Sciatic nerve (tissue), 2 donors: Measurements from ENCODE around the gene KL. TPM values are rescaled to one million over a fixed set of nuclear protein-coding genes. Genes with fewer than 3 reads are reported as not detected.

Source experiments
- ATAC-seq: fragments of 200-7000 bp; cut with Tn5 transposase; one replicate; pipeline ENCODE4 v1.9.1; 2020; ENCODE audit warnings: mild to moderate bottlenecking, moderate library complexity
- DNase-seq: peaks from one replicate; pipeline ENCODE4 v3.0.0-alpha.2; 2020; ENCODE audit warnings: low spot score
- intact Hi-C: fragments of 100-400 bp; cut with DNase I; formaldehyde crosslinking; loops from one replicate; pipeline ENCODE4 v1.14.2; 2022
- total RNA-seq: library from RNA; stranded (reverse); fragmentation: NEBNext Ultra II Directional; extraction: Animal tissue kit (Norgen Biotek cat#: 25700); gene quantifications from one replicate; pipeline ENCODE4 v1.2.1, GENCODE V29; 2021
- donor health status: DM: no; HTN: no; CAD: no.
- donor health status: DM: no; HTN: no; CAD: no.

Gene KL
- total RNA-seq, 1 donor from 2014 or later: 7.4 TPM

- ATAC-seq (peak; percentile 91), DNase-seq (peak; percentile 68)
- intact Hi-C loops: no loop called here
Observed at GRCh38 chr13:33032037-33032625, 15.9 kb downstream of the KL start.

- ATAC-seq: peak; percentile 16
- no peak for DNase-seq
- intact Hi-C loops: no loop called here
Observed at GRCh38 chr13:33033051-33033812, 17.0 kb downstream of the KL start.

DNA sequence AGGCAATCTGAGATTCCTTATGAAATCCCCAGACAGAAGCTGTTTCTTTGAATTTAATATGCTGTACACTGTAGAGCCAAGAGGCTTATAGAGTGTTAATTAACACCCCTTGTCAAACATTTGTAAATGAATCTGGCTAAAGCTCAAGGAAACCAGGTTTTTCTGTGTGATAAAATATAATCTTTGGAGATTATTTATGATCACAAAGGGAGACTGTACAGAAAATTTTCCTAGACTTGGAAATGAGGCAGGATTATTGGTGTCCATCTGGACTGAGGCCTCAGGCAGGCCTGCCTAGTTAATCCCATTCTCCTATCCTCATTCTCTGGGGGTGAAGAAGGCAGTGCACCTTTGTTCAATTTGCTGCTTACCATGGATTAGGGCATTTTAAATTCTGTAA is 17.8 kb downstream of the KL start:
- DNase-seq (no peak), ATAC-seq (no peak)
- intact Hi-C loops: no loop called here

DNA sequence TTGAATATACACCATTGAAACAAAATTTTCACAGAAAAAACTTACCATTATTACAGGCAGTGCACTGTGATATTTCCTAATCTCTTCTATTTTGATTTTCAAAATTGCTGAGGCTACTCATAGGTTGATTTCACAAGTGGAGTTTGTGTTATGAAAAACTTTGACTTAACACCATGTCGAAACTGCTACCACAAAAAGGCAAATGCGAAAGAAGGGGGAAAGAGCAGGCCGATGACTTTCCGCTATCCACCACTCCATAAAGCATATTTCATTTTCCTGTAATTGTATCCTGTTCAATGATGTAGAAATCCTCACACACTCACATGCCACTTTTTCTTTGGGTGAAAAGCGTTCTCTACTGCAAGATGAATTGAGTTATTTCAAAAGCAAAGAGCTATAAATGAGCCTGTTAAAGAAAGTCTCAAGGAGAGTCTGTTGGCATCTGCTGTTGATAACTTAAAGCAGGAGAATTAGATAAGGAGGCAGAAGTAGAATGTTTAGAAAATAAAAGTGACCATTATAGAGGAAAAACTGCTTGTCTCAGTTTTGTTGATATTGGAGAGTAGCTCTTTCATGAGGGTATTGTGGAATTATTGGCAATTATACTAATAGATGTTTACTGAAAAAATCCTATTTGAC is 18.8 kb downstream of the KL start:
- DNase-seq (no peak), ATAC-seq (no peak)
- intact Hi-C loops: no loop called here

DNA sequence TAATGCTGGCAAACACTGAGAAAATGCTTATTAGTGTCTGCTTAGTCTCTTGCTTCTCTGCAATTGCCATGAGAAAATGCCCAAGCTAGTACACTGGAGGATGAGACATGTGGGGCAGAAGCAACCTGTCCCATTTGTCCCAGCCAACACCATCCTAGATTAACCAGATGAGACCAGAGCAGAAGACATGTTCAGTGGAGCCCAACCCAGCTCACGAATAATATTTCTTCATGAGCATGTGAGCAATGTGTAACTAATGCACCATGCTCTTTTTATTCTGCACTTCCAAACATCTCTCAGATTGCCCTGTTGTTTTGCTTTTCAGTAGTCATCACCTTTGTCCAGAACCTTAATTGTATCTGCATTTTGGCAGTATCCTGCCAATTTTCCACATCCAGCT is 21.4 kb downstream of the KL start:
- DNase-seq: no peak
- ATAC-seq: no peak
- intact Hi-C loops: no loop called here

DNA sequence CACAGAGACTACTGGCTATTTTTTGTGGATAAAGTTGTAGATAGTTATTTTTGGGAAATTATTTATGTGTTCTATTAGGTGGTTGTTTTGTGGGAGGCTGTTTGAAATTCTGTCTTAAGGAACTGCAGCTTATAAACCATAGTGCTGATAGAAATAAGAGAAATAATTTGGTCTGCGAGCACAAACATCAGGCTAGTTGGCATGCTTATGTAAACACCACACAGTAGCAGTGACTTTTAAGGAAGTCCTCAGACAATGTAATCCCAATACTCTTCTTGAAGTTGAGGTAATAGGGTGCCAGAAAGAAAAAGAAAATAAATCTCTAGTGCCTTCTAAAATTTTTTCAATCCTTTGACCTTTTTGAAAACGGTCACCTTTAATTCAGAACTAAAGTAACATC is 23.9 kb downstream of the KL start:
- intact Hi-C loops: no loop called here
- DNase-seq (no peak), ATAC-seq (no peak)

- intact Hi-C loops: no loop called here
Observed at GRCh38 chr13:33045851-33046592, 29.8 kb downstream of the KL start.

DNA sequence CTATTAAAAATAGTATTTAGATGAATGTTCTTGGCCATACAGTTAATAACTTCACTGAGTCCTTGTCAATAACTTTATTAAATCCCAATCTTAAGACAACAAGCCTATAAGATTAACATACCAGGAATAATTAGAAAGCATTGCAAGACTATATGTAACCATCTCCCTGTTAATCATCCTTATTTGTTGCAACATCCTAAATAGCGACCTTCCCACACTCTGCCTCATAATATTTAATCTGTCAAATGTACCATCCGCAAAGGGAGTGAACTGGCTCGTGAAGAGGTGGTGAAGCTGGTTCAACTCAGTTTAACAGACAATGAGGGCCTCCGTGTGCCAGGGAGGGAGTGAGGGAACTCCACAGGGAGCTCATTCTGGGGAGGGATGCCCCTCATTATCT is 33.9 kb downstream of the KL start:
- intact Hi-C loops: no loop called here
- DNase-seq: no peak
- no peak for ATAC-seq

More at GRCh38 chr13:33045851-33046592, 29.8 kb downstream of the KL start:
- DNase-seq (no peak), ATAC-seq (no peak)

DNA sequence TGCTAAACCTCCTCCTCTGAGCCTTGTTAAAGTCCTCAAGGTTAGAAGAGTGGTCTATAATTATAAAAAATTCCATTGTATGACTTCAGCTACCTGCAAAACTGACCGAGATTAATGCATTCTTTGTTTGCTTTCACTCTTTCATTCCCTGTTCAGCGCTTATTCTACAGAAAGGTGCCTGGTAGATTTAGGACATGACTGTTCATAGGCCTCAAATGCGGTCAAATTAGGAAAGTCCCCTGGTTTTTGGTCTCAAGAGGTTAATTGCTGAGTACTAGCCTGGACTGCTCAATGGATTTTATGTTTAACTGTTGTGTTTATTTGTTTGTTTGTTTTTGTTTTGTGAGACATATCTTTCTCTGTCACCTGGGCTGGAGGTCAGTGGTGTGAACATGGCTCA is 35.4 kb downstream of the KL start:
- no peak for ATAC-seq
- no peak for DNase-seq
- intact Hi-C loops: no loop called here

DNA sequence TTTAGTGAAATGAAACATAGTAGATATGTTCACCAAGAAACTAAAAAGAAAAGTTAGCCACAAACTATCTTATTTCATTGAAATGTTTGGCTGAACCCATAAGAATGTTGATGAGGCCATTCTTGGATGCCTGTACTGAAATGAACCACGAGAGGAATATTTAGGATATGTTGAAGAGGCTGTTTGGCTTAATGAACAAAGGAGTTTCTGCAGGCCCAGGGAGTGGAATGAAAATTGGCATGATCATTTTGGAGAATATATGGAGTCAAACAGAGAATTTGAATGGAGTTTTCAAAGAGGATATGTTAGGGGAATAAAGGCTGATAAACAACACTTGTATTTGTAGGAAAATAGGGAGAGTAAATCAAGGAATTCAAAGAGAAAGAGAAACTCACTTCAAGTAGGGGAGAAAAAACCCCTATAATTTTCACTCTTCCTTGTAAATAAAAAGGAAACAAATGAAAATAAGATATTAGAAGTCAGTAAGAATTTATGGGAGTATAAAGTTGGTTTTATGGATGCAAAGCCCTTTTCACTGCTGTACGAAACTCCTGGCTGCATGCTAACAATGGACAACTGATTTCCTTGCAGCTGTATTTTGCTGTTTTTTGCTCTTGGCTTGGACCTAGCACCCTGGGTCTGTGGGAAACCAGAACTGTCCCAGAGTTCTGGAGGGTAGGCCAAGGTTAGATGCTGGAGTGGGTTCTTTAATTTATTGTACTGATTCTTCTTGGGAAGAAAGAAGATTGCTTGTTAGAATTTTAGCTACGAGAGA is 36.5 kb downstream of the KL start:
- intact Hi-C loops: no loop called here
- DNase-seq (no peak), ATAC-seq (no peak)

DNA sequence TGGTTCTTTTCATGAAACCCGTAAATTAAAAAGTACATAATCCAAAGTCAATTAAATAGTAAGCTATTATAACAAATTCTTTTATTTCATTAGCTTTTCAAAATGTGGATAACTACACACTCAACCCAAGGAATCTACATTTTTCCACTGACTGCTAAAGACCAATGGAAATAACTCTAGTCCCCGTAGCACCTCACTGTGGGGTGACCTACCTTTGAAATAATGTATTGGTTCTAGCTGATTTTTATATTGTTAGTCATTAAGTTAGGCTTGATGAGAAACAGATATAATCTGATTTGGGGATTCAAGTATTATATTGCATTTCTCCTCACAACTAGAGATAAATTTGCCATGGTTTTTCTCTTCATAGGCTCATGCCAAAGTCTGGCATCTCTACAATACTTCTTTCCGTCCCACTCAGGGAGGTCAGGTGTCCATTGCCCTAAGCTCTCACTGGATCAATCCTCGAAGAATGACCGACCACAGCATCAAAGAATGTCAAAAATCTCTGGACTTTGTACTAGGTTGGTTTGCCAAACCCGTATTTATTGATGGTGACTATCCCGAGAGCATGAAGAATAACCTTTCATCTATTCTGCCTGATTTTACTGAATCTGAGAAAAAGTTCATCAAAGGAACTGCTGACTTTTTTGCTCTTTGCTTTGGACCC is 37.3 kb downstream of the KL start:
- ATAC-seq (no peak), DNase-seq (no peak)
- intact Hi-C loops: no loop called here

DNA sequence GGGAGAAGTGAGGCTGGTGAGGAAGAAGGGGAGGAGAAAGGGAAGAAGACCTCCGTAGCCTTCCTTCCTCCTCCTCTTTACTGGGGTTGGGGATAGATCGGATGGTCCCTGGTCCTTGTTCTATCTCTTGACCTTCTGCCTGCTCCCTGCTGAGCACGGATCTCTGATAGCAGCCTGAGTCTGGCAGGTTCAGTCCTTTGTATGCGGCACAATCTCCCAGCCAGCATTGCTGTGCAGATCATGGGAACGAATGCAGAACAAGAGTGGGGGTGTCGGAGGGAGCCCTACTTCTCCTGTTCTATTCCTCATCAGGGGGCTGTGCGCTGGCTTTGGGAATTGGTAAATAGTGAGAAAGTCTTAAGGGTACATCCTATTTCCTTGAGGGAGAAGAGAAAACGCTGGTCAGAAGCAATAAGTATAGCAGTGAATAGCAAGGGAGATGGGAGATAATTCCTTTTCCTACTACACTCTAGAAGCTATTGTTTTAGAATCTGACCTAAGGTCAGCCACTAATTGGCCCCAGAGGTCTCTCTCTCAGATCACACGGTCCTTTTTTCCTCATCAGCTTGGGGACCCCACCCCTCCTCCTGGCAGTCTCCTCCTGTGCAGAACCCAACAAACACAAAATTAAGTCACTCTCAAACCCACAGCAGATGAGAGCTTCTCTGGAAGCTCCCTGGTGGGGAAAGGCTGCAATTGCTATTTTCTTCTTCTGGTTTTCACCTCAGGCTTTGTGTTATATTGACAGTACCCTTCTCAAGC is 41.0 kb downstream of the KL start:
- intact Hi-C loops: no loop called here
- DNase-seq (peak; percentile 68), ATAC-seq (peak; percentile 94)

- intact Hi-C loops: no loop called here
- DNase-seq: no peak
- no peak for ATAC-seq
Observed at GRCh38 chr13:33058776-33059327, 42.6 kb downstream of the KL start.

- intact Hi-C loops: no loop called here
- no peak for DNase-seq
Observed at GRCh38 chr13:33060815-33061214, 44.6 kb downstream of the KL start.

GRCh38 chr13:33066329-33066728 is 50.1 kb downstream of the KL start:
- ATAC-seq (no peak), DNase-seq (no peak)
- intact Hi-C loops: no loop called here

More at GRCh38 chr13:33060815-33061214, 44.6 kb downstream of the KL start:
- no peak for ATAC-seq

DNA sequence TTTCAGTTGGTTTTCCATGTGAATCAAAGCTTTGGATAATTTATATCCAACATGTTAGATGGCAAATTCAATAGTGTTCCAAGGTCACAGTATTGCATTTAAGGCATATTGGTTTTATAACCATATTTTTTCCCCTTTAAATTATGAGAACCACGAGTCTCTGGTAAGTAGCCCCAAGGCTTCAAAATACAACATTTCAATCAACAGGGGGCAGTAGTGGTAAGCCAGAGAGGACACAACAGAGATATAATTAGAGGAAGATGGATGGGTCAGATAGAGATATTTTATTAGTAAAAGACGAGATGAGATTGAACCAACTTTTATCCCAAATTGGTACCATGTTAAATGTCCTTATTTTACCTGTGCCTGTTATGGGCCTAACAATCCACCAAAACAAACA is 53.1 kb downstream of the KL start:
- DNase-seq (no peak), ATAC-seq (no peak)
- intact Hi-C loops: no loop called here

GRCh38 chr13:33070713-33071112 is 54.5 kb downstream of the KL start:
- intact Hi-C loops: no loop called here
- no peak for DNase-seq
- no peak for ATAC-seq

DNA sequence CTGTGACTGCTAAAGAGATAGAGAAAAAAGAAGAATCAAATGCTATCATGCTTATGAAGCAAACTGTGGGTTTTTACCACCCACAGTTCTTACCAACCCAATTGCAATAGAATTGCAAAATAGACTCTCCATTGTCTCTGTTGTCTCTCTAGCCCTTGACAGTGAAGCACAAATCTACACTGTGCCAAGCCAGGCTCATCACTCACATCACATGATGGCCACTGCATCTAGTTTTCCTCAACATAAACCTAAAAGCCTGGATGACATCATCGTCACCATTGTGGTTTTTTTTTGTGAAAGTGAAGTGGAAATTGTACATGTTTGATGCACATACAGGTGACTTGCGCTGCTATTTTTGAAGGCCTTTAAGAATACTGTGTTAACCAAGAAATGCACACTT is 56.1 kb downstream of the KL start:
- DNase-seq: no peak
- intact Hi-C loops: no loop called here

More for the DNA sequence above, 56.1 kb downstream of the KL start:
- no peak for ATAC-seq
